ENCODE results near the gene PRMT1.

The PRMT1 gene

DNA sequence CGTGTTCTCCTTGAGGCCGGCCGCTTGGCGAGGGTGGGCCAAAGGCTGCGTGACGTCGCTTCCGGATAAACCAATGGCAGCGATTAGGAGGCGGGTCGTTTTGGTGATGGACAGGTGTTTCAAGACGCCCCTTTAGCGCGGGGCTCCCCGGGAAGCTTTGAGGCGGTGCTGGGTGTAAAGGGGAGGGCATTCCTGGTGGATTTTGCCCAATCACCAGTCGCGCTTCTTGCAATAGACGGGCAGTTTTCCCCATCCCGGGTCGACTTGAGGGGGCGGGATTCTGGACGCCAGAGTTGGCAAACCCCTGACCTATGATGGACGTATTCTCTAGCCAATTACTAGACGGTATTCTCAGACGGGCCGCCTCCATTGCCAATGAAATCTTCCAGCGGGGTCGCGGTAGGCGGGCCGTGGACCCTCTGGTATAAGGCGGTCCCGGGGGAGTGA is 264 bp upstream of the PRMT1 start:
- H3K4me3 Mint-ChIP-seq = peak overlapping the region; percentile 85
- ATAC-seq = peak; percentile 87
- peak overlapping the region; percentile 96 for H3K27ac Mint-ChIP-seq
- no peaks in the 10 kb centered on the region for H3K27me3 Mint-ChIP-seq
- peaks cover 20% of the 10 kb centered on the region for H3K36me3 Mint-ChIP-seq
- H3K9me3 Mint-ChIP-seq = no peaks in the 10 kb centered on the region
- H3K4me1 Mint-ChIP-seq = peaks cover 68% of the 10 kb centered on the region

DNA sequence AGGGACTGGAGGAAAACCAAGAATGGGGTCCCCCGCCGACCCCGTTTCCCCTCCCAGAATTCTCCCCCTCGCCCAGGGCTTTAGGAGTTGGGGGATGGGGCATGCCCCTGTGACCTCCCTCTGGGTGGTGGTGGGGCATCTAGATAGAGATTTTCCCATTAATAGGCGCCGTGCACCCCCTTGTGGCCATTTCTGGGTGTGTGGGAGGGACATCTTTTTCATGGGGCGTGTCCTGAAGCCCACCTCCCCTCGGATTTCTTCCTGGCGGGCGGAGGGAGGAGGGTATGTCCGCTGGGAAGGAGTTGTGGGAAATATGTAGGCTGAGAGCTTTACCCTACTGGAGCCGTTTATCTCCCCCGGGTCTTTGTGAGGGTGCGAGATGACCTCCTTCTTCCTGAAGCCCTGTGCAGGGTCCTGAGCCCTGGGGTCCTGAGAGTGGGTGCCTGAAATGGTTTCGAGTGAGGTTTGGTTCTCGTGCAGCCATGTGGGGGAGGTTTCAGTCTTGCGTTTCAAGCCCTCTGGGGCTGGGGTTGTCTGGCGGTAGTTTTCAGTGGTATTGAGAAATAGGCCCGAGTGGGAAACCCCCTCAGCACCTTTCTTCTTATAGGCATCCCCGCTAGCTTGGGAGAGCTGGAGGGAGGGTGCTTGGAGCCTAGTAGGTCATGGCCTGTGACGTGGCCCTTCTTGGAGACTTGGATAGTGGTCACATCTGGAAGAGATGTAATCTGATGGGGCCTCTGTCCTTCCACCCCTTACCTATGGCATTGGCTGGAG is 1.0 kb downstream of the PRMT1 start:
- H3K36me3 Mint-ChIP-seq = peaks cover 20% of the 10 kb centered on the region
- peak; percentile 40 for ATAC-seq
- H3K4me1 Mint-ChIP-seq = peaks cover 58% of the 10 kb centered on the region

GRCh38 chr19:49678985-49679770 is 2.1 kb downstream of the PRMT1 start:
- H3K9me3 Mint-ChIP-seq = no peaks in the 10 kb centered on the region
- peak overlapping the region; percentile 96 for H3K27ac Mint-ChIP-seq
- H3K4me1 Mint-ChIP-seq = peaks cover 54% of the 10 kb centered on the region
- no peak for ATAC-seq
- H3K4me3 Mint-ChIP-seq = peak overlapping the region; percentile 91
- H3K27me3 Mint-ChIP-seq = no peaks in the 10 kb centered on the region
- H3K36me3 Mint-ChIP-seq = peaks cover 28% of the 10 kb centered on the region

More for the DNA sequence above, 1.0 kb downstream of the PRMT1 start:
- Mint-ChIP-seq H3K9me3 (no peaks in the 10 kb centered on the region), H3K27me3 (no peaks in the 10 kb centered on the region), H3K4me3 (peak overlapping the region; percentile 91), H3K27ac (peak overlapping the region; percentile 96)

DNA sequence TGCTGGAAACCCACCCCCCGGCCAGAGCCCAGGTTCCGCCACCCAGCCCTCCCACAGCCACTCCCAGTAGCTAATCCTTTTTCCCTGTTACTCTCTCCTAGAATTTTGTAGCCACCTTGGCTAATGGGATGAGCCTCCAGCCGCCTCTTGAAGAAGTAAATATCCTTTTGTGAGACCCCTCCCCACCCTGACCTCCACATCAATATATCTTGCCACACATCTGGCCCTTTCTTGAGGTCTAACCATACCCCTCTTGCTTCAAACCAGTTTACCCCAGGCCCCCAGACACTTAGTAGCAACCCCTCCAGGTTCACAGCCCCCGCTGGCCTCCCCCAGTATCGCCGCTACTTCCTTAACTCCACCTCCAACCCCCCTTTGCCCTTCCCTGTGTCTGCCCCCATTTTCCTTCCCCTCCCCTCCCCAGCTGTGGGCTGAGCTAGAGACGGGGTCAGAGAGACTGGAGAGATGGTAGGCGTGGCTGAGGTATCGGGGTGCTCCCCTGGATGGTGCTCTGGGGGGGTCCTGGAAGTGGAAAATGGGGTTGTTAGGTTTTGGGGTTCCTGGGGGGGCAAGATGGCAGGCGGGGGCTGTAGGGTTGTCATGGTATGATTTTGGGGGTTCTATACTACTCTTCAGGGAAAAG is 2.8 kb downstream of the PRMT1 start:
- Mint-ChIP-seq H3K4me3 (peak overlapping the region; percentile 91), H3K4me1 (peaks cover 54% of the 10 kb centered on the region), H3K9me3 (no peaks in the 10 kb centered on the region), H3K27ac (peak overlapping the region; percentile 96), H3K27me3 (no peaks in the 10 kb centered on the region), H3K36me3 (peaks cover 35% of the 10 kb centered on the region)
- no peak for ATAC-seq

- Mint-ChIP-seq H3K36me3 (peaks cover 43% of the 10 kb centered on the region), H3K27me3 (no peaks in the 10 kb centered on the region), H3K4me1 (peaks cover 60% of the 10 kb centered on the region), H3K9me3 (no peaks in the 10 kb centered on the region), H3K27ac (peak overlapping the region; percentile 96), H3K4me3 (peak overlapping the region; percentile 91)
- peak; percentile 9 for ATAC-seq
Observed at GRCh38 chr19:49680421-49681351, 3.6 kb downstream of the PRMT1 start.

DNA sequence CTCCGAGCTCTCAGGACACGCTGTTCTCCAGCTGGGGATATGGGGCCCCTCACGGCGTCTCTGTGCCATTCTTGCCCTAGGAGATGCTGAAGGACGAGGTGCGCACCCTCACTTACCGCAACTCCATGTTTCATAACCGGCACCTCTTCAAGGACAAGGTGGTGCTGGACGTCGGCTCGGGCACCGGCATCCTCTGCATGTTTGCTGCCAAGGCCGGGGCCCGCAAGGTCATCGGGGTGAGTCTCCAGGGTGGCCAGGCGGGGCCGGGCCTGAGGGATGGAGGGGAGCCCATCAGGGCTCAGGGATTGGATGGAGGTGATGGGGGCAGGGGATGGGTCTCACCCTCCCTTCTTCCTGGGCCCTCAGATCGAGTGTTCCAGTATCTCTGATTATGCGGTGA is 4.8 kb downstream of the PRMT1 start:
- Mint-ChIP-seq H3K4me3 (no peak overlapping the region), H3K27me3 (no peaks in the 10 kb centered on the region), H3K9me3 (no peaks in the 10 kb centered on the region), H3K36me3 (peaks cover 49% of the 10 kb centered on the region), H3K27ac (no peak overlapping the region), H3K4me1 (peaks cover 55% of the 10 kb centered on the region)
- no peak for ATAC-seq

DNA sequence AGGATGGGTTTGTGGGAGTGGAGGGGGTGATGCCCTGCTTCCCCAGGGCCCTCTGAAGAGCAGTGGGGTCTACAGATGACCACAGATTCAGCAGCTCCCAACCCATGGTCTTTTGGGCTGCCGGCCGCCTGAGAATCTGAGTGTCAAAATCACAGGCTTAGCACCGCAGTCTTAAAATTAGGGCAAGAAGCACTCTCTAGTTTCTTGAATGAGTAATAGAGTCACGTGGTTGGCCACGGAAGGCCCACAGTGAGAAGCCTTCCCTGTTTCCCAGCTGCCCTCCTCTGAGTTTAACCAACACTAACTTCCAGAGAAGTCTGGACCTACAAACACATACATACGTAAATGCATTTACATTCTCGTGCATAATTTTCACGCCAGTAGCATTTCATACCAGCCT is 5.2 kb downstream of the PRMT1 start:
- H3K27ac Mint-ChIP-seq = no peak overlapping the region
- H3K36me3 Mint-ChIP-seq = peaks cover 54% of the 10 kb centered on the region
- H3K4me3 Mint-ChIP-seq = no peak overlapping the region
- no peaks in the 10 kb centered on the region for H3K9me3 Mint-ChIP-seq
- peaks cover 55% of the 10 kb centered on the region for H3K4me1 Mint-ChIP-seq
- no peaks in the 10 kb centered on the region for H3K27me3 Mint-ChIP-seq
- ATAC-seq = no peak

DNA sequence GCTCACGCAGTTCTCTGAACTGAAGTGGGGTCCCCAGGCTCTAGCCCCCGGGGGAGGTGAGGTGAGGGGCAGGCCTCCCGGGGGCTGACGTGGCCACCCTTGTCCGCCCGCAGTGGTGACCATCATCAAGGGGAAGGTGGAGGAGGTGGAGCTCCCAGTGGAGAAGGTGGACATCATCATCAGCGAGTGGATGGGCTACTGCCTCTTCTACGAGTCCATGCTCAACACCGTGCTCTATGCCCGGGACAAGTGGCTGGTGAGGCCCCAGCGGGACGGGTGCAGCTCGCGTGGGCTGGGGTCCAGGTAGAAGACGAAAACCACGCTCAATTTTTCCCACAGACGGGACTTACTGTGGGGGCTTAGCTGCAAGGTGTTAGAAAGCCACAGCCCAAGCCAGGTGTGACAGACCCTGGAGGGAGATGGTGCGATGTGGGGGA is 6.8 kb downstream of the PRMT1 start:
- peaks cover 67% of the 10 kb centered on the region for H3K36me3 Mint-ChIP-seq
- H3K4me1 Mint-ChIP-seq = peaks cover 55% of the 10 kb centered on the region
- H3K4me3 Mint-ChIP-seq = no peak overlapping the region
- no peak for ATAC-seq
- H3K27ac Mint-ChIP-seq = peak overlapping the region; percentile 57
- H3K9me3 Mint-ChIP-seq = no peaks in the 10 kb centered on the region
- no peaks in the 10 kb centered on the region for H3K27me3 Mint-ChIP-seq

GRCh38 chr19:49684251-49684982 is 7.3 kb downstream of the PRMT1 start:
- Mint-ChIP-seq H3K27ac (peak overlapping the region; percentile 57), H3K9me3 (no peaks in the 10 kb centered on the region), H3K4me3 (no peak overlapping the region), H3K36me3 (peaks cover 73% of the 10 kb centered on the region), H3K27me3 (peaks cover 6% of the 10 kb centered on the region), H3K4me1 (peaks cover 55% of the 10 kb centered on the region)
- ATAC-seq = no peak

DNA sequence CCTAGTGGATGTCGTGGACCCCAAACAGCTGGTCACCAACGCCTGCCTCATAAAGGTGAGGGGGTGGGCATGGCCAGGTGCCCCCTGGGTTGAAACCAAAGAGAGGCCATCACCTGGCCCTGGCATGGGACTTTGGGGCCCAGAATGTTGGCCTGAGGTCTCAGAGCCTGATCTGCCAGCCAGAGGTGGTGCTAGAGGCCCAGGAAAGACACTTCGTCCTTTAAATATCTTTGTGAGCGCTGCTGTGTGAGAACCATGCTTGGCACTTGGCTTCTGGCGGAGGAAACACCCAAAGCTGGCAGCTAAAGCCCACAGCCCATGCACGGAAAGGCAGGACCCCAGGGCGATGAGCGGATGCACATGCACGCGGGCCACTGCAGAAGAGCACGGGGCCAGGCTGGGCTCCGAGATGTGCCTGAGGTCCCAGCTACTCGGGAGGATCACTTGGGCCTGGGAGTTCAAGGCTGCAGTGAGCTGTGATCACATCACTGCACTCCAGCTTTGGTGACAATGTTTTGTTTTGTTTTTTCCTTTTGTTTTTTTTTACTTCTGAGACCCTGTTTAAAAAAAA is 8.0 kb downstream of the PRMT1 start:
- peak overlapping the region; percentile 58 for H3K27ac Mint-ChIP-seq
- no peak overlapping the region for H3K4me3 Mint-ChIP-seq
- peaks cover 73% of the 10 kb centered on the region for H3K36me3 Mint-ChIP-seq
- no peaks in the 10 kb centered on the region for H3K9me3 Mint-ChIP-seq
- H3K27me3 Mint-ChIP-seq = peaks cover 12% of the 10 kb centered on the region
- ATAC-seq = no peak
- peaks cover 55% of the 10 kb centered on the region for H3K4me1 Mint-ChIP-seq

DNA sequence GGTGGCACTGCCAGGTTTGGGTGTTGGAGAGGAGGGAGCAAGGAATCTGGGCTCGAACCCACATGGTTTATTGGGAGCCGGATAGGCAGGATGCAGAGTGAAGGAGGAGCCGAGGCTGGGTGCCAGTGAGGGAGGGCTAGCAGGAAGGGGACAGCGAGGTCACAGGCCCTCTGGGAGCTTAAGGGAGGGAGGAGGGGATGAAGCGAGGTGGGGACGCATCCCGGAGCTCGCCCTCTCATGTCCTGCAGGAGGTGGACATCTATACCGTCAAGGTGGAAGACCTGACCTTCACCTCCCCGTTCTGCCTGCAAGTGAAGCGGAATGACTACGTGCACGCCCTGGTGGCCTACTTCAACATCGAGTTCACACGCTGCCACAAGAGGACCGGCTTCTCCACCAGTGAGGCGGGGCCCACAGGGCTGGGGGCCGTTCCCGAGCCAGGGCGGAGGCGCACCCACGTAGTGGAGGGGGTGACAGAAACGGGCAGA is 8.8 kb downstream of the PRMT1 start:
- Mint-ChIP-seq H3K9me3 (no peaks in the 10 kb centered on the region), H3K27ac (peak overlapping the region; percentile 58), H3K4me3 (no peak overlapping the region), H3K27me3 (peaks cover 20% of the 10 kb centered on the region), H3K4me1 (peaks cover 55% of the 10 kb centered on the region), H3K36me3 (peaks cover 75% of the 10 kb centered on the region)
- ATAC-seq = no peak

GRCh38 chr19:49686503-49687088 is 9.5 kb downstream of the PRMT1 start:
- Mint-ChIP-seq H3K9me3 (no peaks in the 10 kb centered on the region), H3K4me1 (peaks cover 57% of the 10 kb centered on the region), H3K36me3 (peaks cover 72% of the 10 kb centered on the region), H3K4me3 (no peak overlapping the region), H3K27me3 (peaks cover 27% of the 10 kb centered on the region), H3K27ac (no peak overlapping the region)
- no peak for ATAC-seq

GRCh38 chr19:49687150-49687549 is 10.1 kb downstream of the PRMT1 start:
- Mint-ChIP-seq H3K4me3 (no peak overlapping the region), H3K36me3 (peaks cover 68% of the 10 kb centered on the region), H3K9me3 (no peaks in the 10 kb centered on the region), H3K27me3 (peaks cover 30% of the 10 kb centered on the region), H3K27ac (no peak overlapping the region), H3K4me1 (peaks cover 57% of the 10 kb centered on the region)
- ATAC-seq = no peak
